Ovary (tissue), 3 donors: Measurements from ENCODE around the gene MSI2.

Source experiments
- EP300 ChIP-seq: sonication (generic); formaldehyde crosslinking; IDR thresholded peaks from one replicate; pipeline ENCODE4 v1.6.1; 2017; ENCODE audit warnings: antibody characterized with exemption
- TF ChIP-seq, protein P1 (sequence below), 3 donors: fragments of 450-650 bp in 2 of 3; fragments of 200-600 bp in 1 of 3; IDR thresholded peaks; one replicate each; pipeline versions ENCODE4 v1.5.1 to v1.8.0; 2016 to 2022; ENCODE audit warnings: antibody characterized with exemption in 3 of 3, mild to moderate bottlenecking in 1 of 3
- donor health status: DM: no; HTN: no; CAD: no.

DNA sequence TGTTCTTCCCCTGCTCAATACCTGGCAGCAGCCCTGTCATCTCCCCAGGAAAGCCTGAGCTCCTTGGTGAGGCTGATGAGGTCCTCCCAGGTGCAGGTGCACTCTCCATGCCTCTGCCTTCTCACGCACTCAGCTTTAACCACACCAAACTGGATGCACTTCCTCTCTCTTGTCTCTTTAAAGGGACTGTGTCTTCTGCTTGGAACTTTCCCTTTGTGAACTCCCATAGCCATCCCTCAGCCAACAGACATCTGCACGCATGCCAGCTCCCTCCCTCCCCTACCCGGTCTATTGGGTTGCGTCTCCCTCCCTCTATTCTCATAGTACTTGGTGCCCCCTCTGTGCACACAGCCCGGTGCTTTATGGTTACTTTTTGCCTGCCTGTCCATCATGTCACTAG, 231.2 kb downstream of the MSI2 start:
- TF ChIP-seq, protein P1, sequence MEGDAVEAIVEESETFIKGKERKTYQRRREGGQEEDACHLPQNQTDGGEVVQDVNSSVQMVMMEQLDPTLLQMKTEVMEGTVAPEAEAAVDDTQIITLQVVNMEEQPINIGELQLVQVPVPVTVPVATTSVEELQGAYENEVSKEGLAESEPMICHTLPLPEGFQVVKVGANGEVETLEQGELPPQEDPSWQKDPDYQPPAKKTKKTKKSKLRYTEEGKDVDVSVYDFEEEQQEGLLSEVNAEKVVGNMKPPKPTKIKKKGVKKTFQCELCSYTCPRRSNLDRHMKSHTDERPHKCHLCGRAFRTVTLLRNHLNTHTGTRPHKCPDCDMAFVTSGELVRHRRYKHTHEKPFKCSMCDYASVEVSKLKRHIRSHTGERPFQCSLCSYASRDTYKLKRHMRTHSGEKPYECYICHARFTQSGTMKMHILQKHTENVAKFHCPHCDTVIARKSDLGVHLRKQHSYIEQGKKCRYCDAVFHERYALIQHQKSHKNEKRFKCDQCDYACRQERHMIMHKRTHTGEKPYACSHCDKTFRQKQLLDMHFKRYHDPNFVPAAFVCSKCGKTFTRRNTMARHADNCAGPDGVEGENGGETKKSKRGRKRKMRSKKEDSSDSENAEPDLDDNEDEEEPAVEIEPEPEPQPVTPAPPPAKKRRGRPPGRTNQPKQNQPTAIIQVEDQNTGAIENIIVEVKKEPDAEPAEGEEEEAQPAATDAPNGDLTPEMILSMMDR (IDR thresholded peaks at IDR 0.05): no peak
- TF ChIP-seq EP300: no peak
